GM12891 (cell line): Measurements from ENCODE around the gene GSTT2.
"Not testable (repeated sequence)": the region's sequence is repeated elsewhere in the genome, so short reads cannot be mapped to it uniquely, and the experiment has no call there.

Source experiments
- PAX5 ChIP-seq: IDR thresholded peaks from 2 replicates; pipeline ENCODE4 v1.6.1; 2011; ENCODE audit warnings: low read length, moderate library complexity, mild to moderate bottlenecking; ENCODE audit not compliant: insufficient read depth, severe bottlenecking
- POLR2A ChIP-seq: IDR thresholded peaks from 2 replicates; pipeline ENCODE4 v1.6.1; 2011; ENCODE audit warnings: low read depth, low read length, control low read depth
- POLR2AphosphoS5 ChIP-seq: IDR thresholded peaks from 2 replicates; pipeline ENCODE4 v1.6.1; 2011; ENCODE audit warnings: low read depth, low read length, control low read depth

GRCh38 chr22:23947391-23947790, 32.5 kb upstream of the GSTT2 start:
- not testable (repeated sequence) for TF ChIP-seq POLR2AphosphoS5, POLR2A, PAX5
